ENCODE results near the gene IQGAP3.

DNA sequence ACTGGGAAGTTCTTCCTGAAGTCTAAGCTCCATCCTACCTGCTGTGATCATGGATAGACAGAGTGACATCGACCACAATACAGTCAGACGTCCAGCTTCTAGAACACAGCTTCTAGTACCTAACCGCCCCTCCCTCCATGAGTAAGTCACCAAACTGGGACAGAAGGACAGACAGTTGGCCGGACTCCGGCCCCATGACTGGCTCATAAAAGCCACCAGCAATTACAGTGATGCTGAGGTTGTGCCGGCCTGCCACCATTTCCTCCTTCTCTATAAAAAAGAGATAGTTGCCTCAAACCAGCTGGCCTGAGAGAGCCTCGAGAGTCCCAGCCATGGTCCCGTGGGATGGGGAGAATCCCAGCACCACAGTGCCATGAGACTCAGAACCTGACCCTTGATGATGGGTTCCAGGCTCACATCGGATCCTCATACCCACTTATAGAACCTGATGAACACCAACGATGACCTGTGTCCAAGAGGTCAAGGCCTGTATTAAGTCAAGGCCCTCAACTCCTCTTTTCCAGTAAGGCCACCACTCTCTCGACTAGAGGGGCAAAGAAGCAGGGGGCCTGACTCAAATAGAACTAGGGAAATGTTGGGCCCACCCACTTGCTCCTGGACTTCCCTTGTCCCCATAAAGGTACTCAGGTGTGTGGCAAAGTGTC lies 75.2 kb downstream of the IQGAP3 start:
- TF ChIP-seq POLR2AphosphoS5 (IDR thresholded peaks at IDR 0.05; ENCODE audit: low read depth), result no peak
- TF ChIP-seq, protein P1, sequence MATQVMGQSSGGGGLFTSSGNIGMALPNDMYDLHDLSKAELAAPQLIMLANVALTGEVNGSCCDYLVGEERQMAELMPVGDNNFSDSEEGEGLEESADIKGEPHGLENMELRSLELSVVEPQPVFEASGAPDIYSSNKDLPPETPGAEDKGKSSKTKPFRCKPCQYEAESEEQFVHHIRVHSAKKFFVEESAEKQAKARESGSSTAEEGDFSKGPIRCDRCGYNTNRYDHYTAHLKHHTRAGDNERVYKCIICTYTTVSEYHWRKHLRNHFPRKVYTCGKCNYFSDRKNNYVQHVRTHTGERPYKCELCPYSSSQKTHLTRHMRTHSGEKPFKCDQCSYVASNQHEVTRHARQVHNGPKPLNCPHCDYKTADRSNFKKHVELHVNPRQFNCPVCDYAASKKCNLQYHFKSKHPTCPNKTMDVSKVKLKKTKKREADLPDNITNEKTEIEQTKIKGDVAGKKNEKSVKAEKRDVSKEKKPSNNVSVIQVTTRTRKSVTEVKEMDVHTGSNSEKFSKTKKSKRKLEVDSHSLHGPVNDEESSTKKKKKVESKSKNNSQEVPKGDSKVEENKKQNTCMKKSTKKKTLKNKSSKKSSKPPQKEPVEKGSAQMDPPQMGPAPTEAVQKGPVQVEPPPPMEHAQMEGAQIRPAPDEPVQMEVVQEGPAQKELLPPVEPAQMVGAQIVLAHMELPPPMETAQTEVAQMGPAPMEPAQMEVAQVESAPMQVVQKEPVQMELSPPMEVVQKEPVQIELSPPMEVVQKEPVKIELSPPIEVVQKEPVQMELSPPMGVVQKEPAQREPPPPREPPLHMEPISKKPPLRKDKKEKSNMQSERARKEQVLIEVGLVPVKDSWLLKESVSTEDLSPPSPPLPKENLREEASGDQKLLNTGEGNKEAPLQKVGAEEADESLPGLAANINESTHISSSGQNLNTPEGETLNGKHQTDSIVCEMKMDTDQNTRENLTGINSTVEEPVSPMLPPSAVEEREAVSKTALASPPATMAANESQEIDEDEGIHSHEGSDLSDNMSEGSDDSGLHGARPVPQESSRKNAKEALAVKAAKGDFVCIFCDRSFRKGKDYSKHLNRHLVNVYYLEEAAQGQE (IDR thresholded peaks at IDR 0.05; ENCODE audit: unreplicated experiment), result no peak
- TF ChIP-seq, protein P2, sequence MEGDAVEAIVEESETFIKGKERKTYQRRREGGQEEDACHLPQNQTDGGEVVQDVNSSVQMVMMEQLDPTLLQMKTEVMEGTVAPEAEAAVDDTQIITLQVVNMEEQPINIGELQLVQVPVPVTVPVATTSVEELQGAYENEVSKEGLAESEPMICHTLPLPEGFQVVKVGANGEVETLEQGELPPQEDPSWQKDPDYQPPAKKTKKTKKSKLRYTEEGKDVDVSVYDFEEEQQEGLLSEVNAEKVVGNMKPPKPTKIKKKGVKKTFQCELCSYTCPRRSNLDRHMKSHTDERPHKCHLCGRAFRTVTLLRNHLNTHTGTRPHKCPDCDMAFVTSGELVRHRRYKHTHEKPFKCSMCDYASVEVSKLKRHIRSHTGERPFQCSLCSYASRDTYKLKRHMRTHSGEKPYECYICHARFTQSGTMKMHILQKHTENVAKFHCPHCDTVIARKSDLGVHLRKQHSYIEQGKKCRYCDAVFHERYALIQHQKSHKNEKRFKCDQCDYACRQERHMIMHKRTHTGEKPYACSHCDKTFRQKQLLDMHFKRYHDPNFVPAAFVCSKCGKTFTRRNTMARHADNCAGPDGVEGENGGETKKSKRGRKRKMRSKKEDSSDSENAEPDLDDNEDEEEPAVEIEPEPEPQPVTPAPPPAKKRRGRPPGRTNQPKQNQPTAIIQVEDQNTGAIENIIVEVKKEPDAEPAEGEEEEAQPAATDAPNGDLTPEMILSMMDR (conservative IDR thresholded peaks at IDR 0.05; ENCODE audit: low read depth in 2 of 2), result no peak
- no peak for TF ChIP-seq EZH2phosphoT487 (IDR thresholded peaks at IDR 0.05; ENCODE audit: unreplicated experiment)
- no peak for TF ChIP-seq EZH2 (IDR thresholded peaks at IDR 0.05; ENCODE audit: low read depth, unreplicated experiment)
- no peak for TF ChIP-seq ZNF331 (CRISPR knock-in tag; IDR thresholded peaks at IDR 0.05; ENCODE audit: low read depth)
- TF ChIP-seq, protein P3, sequence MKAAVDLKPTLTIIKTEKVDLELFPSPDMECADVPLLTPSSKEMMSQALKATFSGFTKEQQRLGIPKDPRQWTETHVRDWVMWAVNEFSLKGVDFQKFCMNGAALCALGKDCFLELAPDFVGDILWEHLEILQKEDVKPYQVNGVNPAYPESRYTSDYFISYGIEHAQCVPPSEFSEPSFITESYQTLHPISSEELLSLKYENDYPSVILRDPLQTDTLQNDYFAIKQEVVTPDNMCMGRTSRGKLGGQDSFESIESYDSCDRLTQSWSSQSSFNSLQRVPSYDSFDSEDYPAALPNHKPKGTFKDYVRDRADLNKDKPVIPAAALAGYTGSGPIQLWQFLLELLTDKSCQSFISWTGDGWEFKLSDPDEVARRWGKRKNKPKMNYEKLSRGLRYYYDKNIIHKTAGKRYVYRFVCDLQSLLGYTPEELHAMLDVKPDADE (IDR thresholded peaks at IDR 0.05), result no peak
- no peak for TF ChIP-seq CREB1 (CRISPR knock-in tag; IDR thresholded peaks at IDR 0.05; ENCODE audit: low read depth)
- TF ChIP-seq JUNB (IDR thresholded peaks at IDR 0.05; ENCODE audit: unreplicated experiment), result no peak
- no peak for TF ChIP-seq ZNF462 (CRISPR knock-in tag; IDR thresholded peaks at IDR 0.05)
- TF ChIP-seq ZNF114 (CRISPR knock-in tag; IDR thresholded peaks at IDR 0.05), result no peak
- TF ChIP-seq NANOG (IDR thresholded peaks at IDR 0.05; ENCODE audit: borderline replicate concordance), result no peak
- TF ChIP-seq STAT1 (IDR thresholded peaks at IDR 0.05; ENCODE audit: unreplicated experiment), result no peak

Data from GM23338 (cell line).